Smooth muscle cell of the coronary artery (primary cell): ENCODE data around the gene PLLP. TPM values are rescaled to one million over a fixed set of nuclear protein-coding genes. Genes with fewer than 3 reads are reported as not detected.

ENCODE experiments used
- total RNA-seq: library from RNA; depleted of rRNA; stranded (reverse); fragments of >200 nt; gene quantifications from 2 replicates; pipeline ENCODE4 v1.2.3, GENCODE V29; 2014; ENCODE audit warnings: low replicate concordance

The PLLP gene, protein sequence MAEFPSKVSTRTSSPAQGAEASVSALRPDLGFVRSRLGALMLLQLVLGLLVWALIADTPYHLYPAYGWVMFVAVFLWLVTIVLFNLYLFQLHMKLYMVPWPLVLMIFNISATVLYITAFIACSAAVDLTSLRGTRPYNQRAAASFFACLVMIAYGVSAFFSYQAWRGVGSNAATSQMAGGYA
- 0.53 TPM in 1 of 2 replicates, not detected in the other for total RNA-seq

DNA sequence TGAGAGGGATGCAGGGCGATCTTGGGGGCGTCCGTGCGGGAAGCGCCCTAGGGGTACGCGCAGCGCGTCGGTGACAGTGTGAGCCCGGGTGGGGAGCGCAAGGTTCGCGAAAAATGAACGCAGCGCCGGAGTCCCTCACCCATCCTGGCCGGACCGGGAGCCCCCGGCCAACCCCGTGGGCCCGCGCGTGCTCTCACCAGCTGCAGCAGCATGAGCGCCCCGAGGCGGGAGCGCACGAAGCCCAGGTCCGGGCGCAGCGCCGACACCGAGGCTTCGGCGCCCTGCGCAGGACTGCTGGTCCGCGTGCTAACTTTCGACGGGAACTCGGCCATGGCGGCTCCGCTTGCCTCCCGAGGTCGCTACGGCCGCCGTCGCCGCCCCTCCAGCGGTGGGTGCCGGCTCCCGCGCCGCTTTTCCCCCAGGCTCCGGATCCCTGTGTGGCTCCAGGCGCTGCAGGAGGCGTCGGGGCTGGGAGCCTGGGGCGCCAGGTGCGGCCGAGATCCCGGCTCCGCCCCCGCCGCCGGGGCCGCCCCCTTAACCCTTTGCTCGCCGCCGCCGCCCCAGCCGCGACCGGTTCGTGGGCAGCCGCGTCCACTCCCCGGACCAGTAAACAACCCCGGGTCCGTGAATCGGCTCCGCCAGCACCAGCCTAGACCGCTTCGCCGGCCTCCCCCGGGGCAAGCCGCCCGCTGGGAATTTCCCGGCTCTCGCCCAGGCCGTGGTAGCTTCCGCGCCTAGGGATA, at the start of gene PLLP:
TSS of gene PLLP (minus strand) at position 464 of the 743 bp plus-strand sequence. CDS start at position 332, 132 bp downstream.

DNA sequence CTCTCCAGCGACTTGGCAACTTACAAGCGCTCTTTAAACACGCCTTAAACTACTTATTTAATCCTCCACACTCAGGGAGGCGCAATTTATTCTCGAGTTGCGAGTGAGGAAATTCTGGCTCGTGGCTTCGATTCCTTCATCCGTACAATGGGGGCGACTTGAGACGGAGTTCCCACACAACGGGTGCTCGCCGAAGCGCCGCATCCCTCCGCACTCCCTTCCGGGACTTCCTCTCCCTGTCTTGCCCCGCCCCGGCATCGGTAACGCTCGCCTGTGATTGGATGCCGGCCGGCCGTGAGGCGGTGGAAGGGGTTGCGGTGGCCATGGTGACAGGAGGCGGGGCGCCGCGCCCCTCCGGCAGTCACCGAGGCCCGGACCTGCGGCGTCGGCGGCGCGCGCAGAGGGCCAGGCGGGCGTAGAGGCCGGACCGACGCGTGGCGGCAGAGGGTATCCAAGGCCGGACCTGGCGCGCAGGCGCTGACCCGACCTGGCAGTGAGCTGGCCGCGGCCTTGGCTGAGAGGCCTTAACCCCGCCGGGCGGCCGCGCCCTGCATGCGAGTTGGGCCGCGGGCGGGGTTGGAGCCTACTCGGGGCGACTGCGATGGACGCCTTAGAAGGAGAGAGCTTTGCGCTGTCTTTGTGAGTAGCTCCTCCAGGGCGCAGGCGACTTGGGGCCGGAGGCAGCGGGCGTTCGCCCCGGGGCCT, 39.6 kb downstream of the PLLP start, which contains the start of gene ARL2BP:
TSS of gene ARL2BP (plus strand) at position 493 of the 705 bp plus-strand sequence. CDS start at position 602, 109 bp downstream.

Other genes with a start within 250 kb of the PLLP start
- gene CPNE2, start 192.1 kb downstream of the PLLP start, total RNA-seq, result 17.1 and 21.0 TPM in 2 replicates
- 32.4 and 65.8 TPM in 2 replicates for gene PSME3IP1, start 98.6 kb downstream of the PLLP start, total RNA-seq
- 52.1 and 58.3 TPM in 2 replicates for gene RSPRY1, start 98.3 kb downstream of the PLLP start, total RNA-seq
- 40.2 and 63.3 TPM in 2 replicates for gene ARL2BP, start 39.4 kb downstream of the PLLP start, total RNA-seq
- gene CCL22, start 74.1 kb upstream of the PLLP start, total RNA-seq, result not detected in 2 replicates
- 0.23 and 0.83 TPM in 2 replicates for gene CX3CL1, start 87.8 kb upstream of the PLLP start, total RNA-seq
- gene CCL17, start 120.1 kb upstream of the PLLP start, total RNA-seq, result not detected in 2 replicates
- 18.6 and 46.3 TPM in 2 replicates for gene CIAPIN1, start 162.7 kb upstream of the PLLP start, total RNA-seq
- gene COQ9, start 162.8 kb upstream of the PLLP start, total RNA-seq, result 43.0 and 52.5 TPM in 2 replicates
- 93.4 and 111 TPM in 2 replicates for gene POLR2C, start 178.0 kb upstream of the PLLP start, total RNA-seq
- 28.0 and 44.4 TPM in 2 replicates for gene DOK4, start 201.8 kb upstream of the PLLP start, total RNA-seq